Suppressor macrophage treated with lipopolysaccharide for 1 hour (primary cell): Measurements from ENCODE around the gene RIN3.
A peak's percentile ranks its signal among the peaks of the same experiment; 100 is the strongest.

Experiments
- DNase-seq, 3 donors: peaks; one replicate each; pipeline ENCODE4 v3.0.0-alpha.2; 2020 to 2022

RIN3 gene

DNA sequence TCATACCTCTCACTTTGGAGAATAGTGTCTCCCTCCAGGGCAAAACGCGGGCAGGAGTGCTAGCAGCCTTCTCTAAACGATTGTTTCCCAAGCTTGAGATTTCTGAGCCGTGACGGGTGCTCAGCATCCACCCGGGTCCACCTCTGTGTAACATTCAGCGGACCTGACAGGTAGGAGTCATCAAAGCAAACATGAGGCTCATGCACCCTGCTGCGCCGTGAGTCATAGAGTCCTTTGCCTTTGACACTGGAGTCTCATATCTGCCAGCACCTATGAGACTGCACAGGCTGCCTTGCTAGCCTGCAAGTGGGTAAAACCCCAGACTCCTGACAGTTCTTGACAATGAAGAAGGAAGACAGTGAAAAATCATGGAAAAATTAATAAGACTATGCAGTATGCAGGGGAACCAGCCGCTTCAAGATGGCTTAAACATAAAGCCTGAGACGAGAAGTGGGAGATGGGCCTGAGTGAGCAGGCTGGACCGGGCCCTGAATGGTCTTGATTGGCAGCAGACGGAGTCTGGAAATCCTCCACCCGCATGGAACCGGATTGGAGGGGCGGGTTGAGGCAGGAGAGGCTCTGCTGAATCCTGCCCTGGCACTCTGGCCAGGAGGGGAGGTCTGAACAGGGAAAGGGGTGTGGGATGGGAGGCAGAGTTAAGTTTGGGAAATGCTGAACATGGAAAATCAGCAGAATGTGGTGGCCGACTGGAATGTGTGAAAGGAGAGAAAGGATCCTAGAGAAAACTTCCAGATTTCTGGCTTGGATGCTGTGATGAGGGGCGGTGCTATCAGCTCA lies 180.6 kb downstream of the RIN3 start:
- DNase-seq, result no peak

- no peak for DNase-seq
Measured at GRCh38 chr14:92694807-92695206, 181.2 kb downstream of the RIN3 start.

DNA sequence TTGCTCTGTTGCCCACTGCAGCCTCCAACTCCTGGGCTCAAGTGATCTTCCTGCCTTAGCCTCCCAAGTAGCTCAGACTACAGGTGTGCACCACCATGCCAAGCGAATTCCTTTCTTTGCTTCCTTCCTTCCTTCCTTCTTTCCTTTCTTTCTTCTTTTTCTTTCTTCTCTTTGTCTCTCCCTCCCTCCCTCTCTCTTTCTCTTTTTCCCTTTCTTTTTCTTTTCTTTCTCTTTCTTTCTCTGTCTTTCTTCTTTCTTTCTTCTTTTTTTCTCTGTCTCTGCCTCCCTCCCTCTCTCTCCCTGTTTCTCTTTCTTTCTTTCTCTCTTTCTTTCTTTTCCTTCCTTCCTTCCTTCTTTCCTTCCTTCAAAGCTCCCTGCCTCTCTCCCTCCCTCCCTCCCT lies 182.0 kb downstream of the RIN3 start:
- no peak for DNase-seq

GRCh38 chr14:92696366-92696765 lies 182.8 kb downstream of the RIN3 start:
- peak; percentile 41 to 61 (median 43) for DNase-seq

GRCh38 chr14:92698393-92698792 lies 184.8 kb downstream of the RIN3 start:
- DNase-seq, result no peak

GRCh38 chr14:92701826-92702225 lies 188.2 kb downstream of the RIN3 start:
- DNase-seq, result no peak

- DNase-seq, result peak; percentile 63 to 65 (median 63)
Measured at GRCh38 chr14:92702441-92702918, 188.9 kb downstream of the RIN3 start.

GRCh38 chr14:92703516-92703915 lies 189.9 kb downstream of the RIN3 start:
- DNase-seq, result no peak

- DNase-seq, result peak; percentile 72 to 89 (median 83)
Measured at GRCh38 chr14:92704036-92704804, 190.6 kb downstream of the RIN3 start.

GRCh38 chr14:92704821-92705220 lies 191.2 kb downstream of the RIN3 start:
- DNase-seq, result no peak

DNA sequence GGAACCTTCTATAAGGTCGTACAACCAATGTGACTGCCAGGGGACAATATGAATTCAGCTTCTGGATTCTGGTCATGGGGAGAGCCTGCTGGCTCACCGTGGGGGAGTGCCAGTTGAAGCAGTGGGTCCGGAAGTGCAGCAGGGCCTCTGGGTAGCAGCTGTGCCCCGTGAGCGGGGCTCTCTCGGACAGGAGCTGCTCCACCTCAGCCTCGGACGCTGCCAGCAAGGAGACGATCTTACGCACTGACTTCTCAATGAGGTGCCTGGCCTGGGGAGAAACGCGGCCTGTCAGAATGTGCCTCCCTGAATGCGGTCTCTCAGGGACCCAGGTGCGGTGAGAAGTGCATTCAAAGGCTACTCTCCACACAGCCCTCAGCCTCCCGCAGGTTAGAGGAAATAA lies 192.8 kb downstream of the RIN3 start:
- no peak for DNase-seq

GRCh38 chr14:92709340-92710000 lies 195.9 kb downstream of the RIN3 start:
- DNase-seq, result no peak

DNA sequence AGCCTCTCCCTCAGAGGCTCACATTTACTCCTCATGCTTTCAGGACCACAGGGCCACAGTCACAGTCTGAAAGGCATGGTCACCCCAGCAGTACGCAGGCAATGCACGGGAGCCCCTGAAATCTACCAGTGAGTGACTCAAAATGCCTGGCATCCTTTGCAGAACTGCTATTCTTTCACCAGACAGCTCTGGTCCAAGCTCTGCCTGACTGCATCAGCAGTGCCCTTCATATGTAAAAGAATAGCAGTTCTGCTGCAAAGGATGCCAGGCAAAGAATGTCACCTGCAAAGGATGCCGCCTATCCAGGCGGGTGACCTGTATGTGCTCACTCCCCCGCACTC lies 196.4 kb downstream of the RIN3 start:
- no peak for DNase-seq

GRCh38 chr14:92711976-92712653 lies 198.5 kb downstream of the RIN3 start:
- DNase-seq, result no peak

DNA sequence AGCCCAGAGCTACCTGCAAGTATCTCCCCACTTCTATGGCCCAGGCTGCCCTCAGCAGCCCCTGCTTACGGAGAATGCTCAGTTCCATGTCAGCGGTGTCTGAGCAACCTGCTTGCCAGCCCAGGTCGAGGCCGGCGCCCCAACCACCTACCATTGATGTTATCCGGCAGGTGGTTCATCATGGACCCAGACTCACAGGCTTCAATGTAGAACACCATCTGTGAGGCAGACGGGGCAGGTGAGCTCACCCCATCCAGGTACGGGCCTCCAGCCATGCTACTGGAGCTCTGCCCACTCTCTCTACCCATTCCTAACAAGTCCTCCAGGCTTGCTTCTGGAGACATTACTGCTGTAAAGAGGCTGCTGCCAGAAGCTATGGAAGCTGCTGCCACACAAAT lies 199.1 kb downstream of the RIN3 start:
- DNase-seq, result no peak

DNA sequence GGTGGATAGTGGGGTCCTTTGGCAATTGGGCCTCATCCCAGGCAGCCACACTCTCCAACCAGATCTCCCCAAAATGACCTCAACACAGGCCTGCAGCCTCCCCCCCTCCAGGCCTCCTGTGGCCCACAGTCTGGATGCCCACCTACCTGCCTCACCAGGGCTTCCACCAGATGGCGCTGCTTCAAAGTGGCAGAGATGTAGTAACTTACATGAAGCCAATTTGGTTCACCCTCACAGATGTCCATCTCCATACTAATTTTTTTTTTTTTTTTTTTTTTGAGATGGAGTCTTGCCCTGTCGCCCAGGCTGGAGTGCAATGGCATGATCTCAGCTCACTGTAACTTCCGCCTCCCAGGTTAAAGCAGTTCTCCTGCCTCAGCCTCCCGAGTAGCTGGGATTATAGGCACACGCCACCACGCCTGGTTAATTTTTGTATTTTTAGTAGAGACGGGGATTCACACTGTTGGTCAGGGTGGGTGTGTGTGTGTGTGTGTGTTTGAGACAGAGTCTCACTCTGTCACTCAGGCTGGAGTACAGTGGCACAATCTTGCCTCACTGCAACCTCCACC lies 201.2 kb downstream of the RIN3 start:
- DNase-seq, result peak; percentile 80 to 82 (median 81)

- DNase-seq, result no peak
Measured at GRCh38 chr14:92716131-92716530, 202.6 kb downstream of the RIN3 start.

DNA sequence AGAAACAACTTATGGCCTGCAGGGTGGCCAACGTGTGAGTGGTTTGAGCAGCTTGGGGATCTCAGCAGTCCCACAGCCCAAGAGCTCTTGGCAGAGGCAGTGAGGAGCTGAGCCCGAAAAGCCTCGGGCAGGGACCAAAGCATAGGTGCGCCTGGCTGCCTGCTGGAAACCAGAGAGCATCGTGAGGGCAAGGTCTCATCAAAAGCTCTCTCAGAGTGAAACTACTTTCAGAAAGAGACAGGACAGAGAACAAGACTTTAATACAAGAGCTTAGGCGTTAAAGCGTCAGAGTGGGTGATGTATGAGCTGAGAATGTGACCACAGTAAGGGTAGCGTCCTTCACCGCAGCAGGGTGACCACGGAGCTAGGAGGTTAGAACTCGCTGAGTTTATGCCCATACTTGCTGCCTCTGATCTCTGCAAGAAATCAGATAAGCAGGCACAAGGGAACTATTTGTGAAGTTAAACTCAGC lies 204.0 kb downstream of the RIN3 start:
- DNase-seq, result no peak

GRCh38 chr14:92718664-92719063 lies 205.1 kb downstream of the RIN3 start:
- DNase-seq, result no peak

- DNase-seq, result no peak
Measured at GRCh38 chr14:92719421-92719820, 205.8 kb downstream of the RIN3 start.

GRCh38 chr14:92719890-92720323 lies 206.3 kb downstream of the RIN3 start:
- no peak for DNase-seq
